Glutamatergic neuron (in vitro differentiated cells): ENCODE results near the gene VWA3A. TPM values are rescaled to one million over a fixed set of nuclear protein-coding genes. Genes with fewer than 3 reads are reported as not detected.

Experiments used
- DNase-seq: peaks from one replicate; pipeline ENCODE4 v3.0.0; 2022
- H3K27ac Mint-ChIP-seq: one replicate; pipeline ENCODE4 v1.8.0; 2020; ENCODE audit warnings: mild to moderate bottlenecking, mixed read lengths, inconsistent platforms; ENCODE audit not compliant: unreplicated experiment
- H3K27me3 Mint-ChIP-seq: one replicate; pipeline ENCODE4 v1.8.0; 2020; ENCODE audit warnings: mild to moderate bottlenecking, moderate library complexity, mixed read lengths, inconsistent platforms; ENCODE audit not compliant: unreplicated experiment
- H3K36me3 Mint-ChIP-seq: one replicate; pipeline ENCODE4 v1.8.0; 2020; ENCODE audit warnings: mild to moderate bottlenecking, mixed read lengths, inconsistent platforms; ENCODE audit not compliant: unreplicated experiment
- H3K4me1 Mint-ChIP-seq: one replicate; pipeline ENCODE4 v1.8.0; 2020; ENCODE audit warnings: mild to moderate bottlenecking, low read depth, mixed read lengths, inconsistent platforms; ENCODE audit not compliant: unreplicated experiment
- H3K4me3 Mint-ChIP-seq: one replicate; pipeline ENCODE4 v1.8.0; 2020; ENCODE audit warnings: mild to moderate bottlenecking, mixed read lengths, inconsistent platforms; ENCODE audit not compliant: unreplicated experiment
- H3K9me3 Mint-ChIP-seq: one replicate; pipeline ENCODE4 v1.8.0; 2020; ENCODE audit warnings: mild to moderate bottlenecking, moderate library complexity, mixed read lengths, inconsistent platforms; ENCODE audit not compliant: unreplicated experiment
- total RNA-seq: library from RNA; stranded (reverse); fragmentation: NEBNext Ultra II Directional; extraction: Animal tissue kit (Norgen Biotek cat#: 25700); gene quantifications from one replicate; pipeline ENCODE4 v1.2.1, GENCODE V29; 2021; ENCODE audit not compliant: unreplicated experiment
- TF ChIP-seq, protein P1 (sequence below): fragments of 200-600 bp; sonication (generic); IDR thresholded peaks from one replicate; pipeline ENCODE4 v1.5.0; 2021; ENCODE audit not compliant: partially characterized antibody, unreplicated experiment

Gene VWA3A
- total RNA-seq, 1 donor from 2014 or later = 0.17 TPM

DNA sequence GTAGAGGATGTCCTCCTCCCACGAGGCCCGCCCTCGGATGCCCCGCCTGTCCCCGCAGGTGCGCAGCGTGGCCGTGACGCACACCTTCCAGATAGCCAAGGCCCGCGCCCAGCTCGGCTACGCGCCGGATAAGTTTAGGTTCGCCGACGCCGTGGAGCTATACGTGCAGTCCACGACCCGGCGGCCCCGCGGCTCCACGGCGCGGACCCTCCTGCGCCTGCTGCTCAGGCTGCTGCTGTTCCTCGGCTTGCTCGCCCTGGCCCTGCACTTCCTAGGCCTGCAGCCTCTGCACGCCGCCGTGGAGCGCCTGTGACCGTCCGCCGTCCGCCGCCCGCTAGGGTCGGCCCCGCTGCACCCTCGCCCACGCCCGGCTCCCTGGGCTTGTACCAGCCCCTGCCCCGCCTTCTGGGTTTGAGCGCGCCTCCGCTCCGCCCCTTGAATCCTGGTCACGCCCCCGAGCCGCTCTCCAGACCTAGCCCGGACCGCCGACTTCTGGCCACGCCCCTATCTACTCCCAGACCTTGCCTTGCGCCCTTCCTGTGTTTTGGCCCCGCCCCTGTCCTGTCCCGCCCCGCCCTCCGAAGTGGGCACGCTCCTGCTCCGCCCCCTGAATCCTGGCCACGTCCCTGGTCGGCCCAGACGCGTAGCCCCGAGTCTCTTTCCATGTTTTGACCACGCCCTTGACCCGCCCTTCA lies 97.9 kb downstream of the VWA3A start:
- H3K4me1 Mint-ChIP-seq = peaks cover 12% of the 10 kb centered on the region
- H3K9me3 Mint-ChIP-seq = peaks cover 11% of the 10 kb centered on the region
- no peak overlapping the region for H3K27ac Mint-ChIP-seq
- TF ChIP-seq, protein P1, sequence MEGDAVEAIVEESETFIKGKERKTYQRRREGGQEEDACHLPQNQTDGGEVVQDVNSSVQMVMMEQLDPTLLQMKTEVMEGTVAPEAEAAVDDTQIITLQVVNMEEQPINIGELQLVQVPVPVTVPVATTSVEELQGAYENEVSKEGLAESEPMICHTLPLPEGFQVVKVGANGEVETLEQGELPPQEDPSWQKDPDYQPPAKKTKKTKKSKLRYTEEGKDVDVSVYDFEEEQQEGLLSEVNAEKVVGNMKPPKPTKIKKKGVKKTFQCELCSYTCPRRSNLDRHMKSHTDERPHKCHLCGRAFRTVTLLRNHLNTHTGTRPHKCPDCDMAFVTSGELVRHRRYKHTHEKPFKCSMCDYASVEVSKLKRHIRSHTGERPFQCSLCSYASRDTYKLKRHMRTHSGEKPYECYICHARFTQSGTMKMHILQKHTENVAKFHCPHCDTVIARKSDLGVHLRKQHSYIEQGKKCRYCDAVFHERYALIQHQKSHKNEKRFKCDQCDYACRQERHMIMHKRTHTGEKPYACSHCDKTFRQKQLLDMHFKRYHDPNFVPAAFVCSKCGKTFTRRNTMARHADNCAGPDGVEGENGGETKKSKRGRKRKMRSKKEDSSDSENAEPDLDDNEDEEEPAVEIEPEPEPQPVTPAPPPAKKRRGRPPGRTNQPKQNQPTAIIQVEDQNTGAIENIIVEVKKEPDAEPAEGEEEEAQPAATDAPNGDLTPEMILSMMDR = no peak
- peak overlapping the region; percentile 96 for H3K4me3 Mint-ChIP-seq
- H3K36me3 Mint-ChIP-seq = no peaks in the 10 kb centered on the region
- peaks cover 6% of the 10 kb centered on the region for H3K27me3 Mint-ChIP-seq
- peak; percentile 100 for DNase-seq

DNA sequence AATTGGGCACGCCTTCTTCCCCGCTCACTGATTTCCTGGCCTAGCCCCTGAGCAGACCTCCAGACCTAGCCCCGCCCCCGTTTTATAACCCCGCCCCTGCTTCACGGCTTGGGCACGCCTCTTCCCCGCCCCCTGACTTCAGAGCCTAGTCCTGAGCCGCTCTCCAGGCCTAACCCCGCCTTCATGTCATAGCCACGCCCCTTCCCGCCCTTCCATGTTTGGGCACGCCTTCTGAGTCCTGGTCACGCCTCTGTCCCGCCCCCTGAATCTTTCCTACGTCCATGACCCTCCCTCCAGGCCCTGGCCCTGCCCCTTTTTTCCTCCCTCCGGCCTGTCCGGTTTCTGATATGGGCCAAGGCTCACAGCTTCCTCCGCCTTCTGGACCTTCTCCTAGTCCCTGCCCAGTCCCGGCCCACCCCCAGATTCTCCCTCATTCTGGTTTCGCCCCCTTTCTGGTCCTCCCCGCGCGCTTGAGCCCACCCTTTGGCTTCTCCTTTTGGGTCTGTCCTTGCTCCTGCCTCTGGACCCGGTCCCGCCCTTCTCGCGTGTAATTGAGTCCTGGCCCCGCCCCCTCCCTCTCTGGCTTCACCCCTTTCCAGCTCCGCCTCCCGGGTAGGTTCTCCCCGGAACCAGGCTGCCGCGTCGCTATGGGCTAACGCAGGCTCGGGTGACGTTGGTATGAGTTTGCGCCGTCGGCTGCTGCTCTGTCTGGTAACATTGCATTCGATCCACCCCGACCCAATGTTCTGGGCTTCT lies 98.6 kb downstream of the VWA3A start:
- H3K36me3 Mint-ChIP-seq = peaks cover 5% of the 10 kb centered on the region
- peaks cover 12% of the 10 kb centered on the region for H3K4me1 Mint-ChIP-seq
- DNase-seq = peak; percentile 97
- H3K27ac Mint-ChIP-seq = peak overlapping the region; percentile 92
- H3K27me3 Mint-ChIP-seq = peaks cover 12% of the 10 kb centered on the region
- H3K9me3 Mint-ChIP-seq = peaks cover 18% of the 10 kb centered on the region
- TF ChIP-seq, protein P1 = no peak
- H3K4me3 Mint-ChIP-seq = peak overlapping the region; percentile 96

DNA sequence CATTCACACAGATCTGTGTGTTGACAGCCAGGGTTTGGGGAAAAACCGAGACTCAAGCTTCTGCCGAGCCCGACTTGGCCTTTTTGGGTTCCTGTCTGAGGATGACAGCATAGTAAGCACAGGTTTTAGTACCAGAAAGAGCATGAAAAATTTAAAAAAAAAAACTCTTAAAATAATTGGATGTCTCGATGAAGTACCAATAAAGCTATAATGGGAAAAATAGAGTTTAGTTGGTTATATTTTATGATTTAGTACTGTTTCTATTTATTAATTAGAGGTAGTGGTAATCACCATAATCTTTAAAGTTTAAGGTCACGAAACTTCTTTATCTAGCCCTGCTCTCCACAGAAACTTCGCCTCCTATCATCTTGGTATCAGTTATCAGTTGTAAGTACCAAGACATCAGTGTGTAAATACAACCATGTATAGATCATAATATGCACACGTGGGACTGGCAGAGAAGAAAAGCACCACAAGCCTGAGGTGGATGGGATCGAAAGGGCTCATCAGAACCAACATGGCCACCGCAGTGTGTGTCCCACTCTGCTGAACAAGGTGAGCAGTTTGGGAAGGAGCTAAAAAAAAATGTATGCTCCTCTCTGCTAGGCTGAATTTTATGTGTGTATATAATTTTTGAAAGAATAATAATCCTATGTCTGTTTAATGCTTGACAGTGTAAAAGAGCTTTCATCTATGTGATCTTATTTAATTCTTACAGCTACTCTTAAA lies 99.4 kb downstream of the VWA3A start:
- peaks cover 15% of the 10 kb centered on the region for H3K27me3 Mint-ChIP-seq
- no peak for DNase-seq
- TF ChIP-seq, protein P1 = no peak
- H3K9me3 Mint-ChIP-seq = peaks cover 20% of the 10 kb centered on the region
- peak overlapping the region; percentile 96 for H3K4me3 Mint-ChIP-seq
- H3K27ac Mint-ChIP-seq = peak overlapping the region; percentile 80
- peaks cover 5% of the 10 kb centered on the region for H3K36me3 Mint-ChIP-seq
- H3K4me1 Mint-ChIP-seq = peaks cover 12% of the 10 kb centered on the region

DNA sequence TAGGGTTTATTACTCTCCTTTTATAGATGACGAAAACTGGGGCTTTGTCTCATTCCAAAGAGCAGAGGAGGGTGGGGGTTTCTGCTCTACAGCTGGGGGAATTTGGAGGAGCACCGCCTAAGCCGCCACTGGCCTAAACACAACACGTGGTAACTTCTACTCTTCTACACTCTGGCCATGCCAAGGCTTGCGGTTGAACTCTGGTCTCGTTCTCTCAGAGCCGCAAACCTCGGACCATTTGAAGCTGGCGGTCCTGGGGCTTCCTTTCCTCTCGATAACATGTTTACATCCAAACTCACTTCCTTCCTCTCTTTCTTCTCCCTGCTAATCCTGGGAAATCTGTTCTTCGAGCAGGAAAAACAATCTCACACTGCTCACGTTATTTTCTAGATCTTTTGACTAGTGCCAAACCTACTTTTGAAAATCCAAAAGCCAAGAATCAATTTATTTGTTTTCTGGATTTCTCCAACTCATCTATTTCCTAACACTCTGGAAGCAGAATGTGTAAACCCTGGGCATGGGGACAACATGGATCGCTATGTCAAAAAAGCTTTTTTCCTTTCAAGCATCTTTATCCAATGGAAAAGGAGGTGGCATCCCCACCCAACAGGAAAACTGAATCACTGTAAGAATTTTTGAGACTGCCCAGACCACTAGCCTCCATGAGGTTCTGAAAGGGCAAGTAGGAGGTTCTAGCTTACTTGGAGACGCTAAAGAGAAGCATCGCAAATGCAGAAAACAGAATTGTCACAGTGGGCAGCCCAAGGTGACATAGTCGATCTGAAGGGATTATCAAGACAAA lies 100.1 kb downstream of the VWA3A start:
- peak overlapping the region; percentile 80 for H3K4me3 Mint-ChIP-seq
- peaks cover 24% of the 10 kb centered on the region for H3K9me3 Mint-ChIP-seq
- peak overlapping the region; percentile 69 for H3K27ac Mint-ChIP-seq
- TF ChIP-seq, protein P1 = no peak
- H3K36me3 Mint-ChIP-seq = peaks cover 5% of the 10 kb centered on the region
- H3K27me3 Mint-ChIP-seq = peaks cover 17% of the 10 kb centered on the region
- peak; percentile 24 for DNase-seq
- peaks cover 12% of the 10 kb centered on the region for H3K4me1 Mint-ChIP-seq
